Measurements from ENCODE around the gene RALGDS.

DNA sequence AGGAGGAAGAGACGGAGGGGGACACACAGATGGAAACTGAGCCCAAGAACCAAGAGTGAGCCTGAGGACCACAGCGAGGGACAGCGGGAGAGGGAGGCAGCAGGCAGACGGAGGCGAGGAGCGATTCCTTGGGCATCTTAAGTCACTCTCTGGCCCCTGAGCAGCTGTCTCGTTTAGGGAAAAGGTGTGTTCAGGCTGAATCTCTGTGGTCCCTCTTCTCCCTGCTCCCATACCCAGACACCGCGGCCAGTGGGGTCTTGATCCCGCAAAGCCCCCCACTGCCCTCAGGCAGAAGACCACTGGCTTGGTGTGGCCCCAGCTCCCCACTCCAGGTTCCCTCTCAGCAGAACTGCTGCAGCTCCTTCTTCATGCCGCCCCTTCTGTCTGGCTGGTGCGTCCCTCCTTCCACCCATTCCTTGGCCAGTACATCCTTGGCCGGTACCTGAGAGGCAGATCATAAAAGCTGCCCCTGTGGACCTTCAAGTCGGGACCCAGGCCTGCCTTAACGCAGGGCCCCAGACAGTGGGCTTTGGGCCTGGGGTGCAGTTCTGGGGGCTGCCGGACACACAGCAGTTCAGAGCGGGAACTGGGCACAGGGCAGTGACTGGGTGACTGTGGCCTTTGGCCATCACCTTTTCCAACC, 5.8 kb upstream of the RALGDS start:
- TF ChIP-seq, protein P1, sequence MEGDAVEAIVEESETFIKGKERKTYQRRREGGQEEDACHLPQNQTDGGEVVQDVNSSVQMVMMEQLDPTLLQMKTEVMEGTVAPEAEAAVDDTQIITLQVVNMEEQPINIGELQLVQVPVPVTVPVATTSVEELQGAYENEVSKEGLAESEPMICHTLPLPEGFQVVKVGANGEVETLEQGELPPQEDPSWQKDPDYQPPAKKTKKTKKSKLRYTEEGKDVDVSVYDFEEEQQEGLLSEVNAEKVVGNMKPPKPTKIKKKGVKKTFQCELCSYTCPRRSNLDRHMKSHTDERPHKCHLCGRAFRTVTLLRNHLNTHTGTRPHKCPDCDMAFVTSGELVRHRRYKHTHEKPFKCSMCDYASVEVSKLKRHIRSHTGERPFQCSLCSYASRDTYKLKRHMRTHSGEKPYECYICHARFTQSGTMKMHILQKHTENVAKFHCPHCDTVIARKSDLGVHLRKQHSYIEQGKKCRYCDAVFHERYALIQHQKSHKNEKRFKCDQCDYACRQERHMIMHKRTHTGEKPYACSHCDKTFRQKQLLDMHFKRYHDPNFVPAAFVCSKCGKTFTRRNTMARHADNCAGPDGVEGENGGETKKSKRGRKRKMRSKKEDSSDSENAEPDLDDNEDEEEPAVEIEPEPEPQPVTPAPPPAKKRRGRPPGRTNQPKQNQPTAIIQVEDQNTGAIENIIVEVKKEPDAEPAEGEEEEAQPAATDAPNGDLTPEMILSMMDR (IDR thresholded peaks at IDR 0.05), result no peak
- no peak for TF ChIP-seq POLR2A (IDR thresholded peaks at IDR 0.05)
- TF ChIP-seq EP300 (IDR thresholded peaks at IDR 0.05), result no peak
